GM21381 (cell line): ENCODE results near the gene DIPK1B.
"Not testable (repeated sequence)": the region's sequence is repeated elsewhere in the genome, so short reads cannot be mapped to it uniquely, and the experiment has no call there.

ENCODE experiments used
- ATAC-seq: cut with Tn5 transposase; IDR thresholded peaks from one replicate; pipeline ENCODE4 v1.9.1; 2021; ENCODE audit warnings: mild to moderate bottlenecking, moderate library complexity; ENCODE audit not compliant: unreplicated experiment

The DIPK1B gene

GRCh38 chr9:136748666-136749611 is 36.6 kb downstream of the DIPK1B start:
- no peak for ATAC-seq

- ATAC-seq, result no peak
Observed at GRCh38 chr9:136750526-136750925, 38.2 kb downstream of the DIPK1B start.

- ATAC-seq, result no peak
Observed at GRCh38 chr9:136751244-136751643, 38.9 kb downstream of the DIPK1B start.

GRCh38 chr9:136751814-136752213 is 39.4 kb downstream of the DIPK1B start:
- ATAC-seq, result no peak

- ATAC-seq, result no peak
Observed at GRCh38 chr9:136753371-136754058, 41.1 kb downstream of the DIPK1B start.

- no peak for ATAC-seq
Observed at GRCh38 chr9:136754059-136754572, 41.7 kb downstream of the DIPK1B start.

- no peak for ATAC-seq
Observed at GRCh38 chr9:136754626-136755301, 42.4 kb downstream of the DIPK1B start.

- not testable (repeated sequence) for ATAC-seq
Observed at GRCh38 chr9:136755302-136756133, 43.1 kb downstream of the DIPK1B start.

GRCh38 chr9:136756134-136756438 is 43.7 kb downstream of the DIPK1B start:
- ATAC-seq, result no peak

GRCh38 chr9:136756836-136757235 is 44.5 kb downstream of the DIPK1B start:
- no peak for ATAC-seq

GRCh38 chr9:136757328-136757727 is 45.0 kb downstream of the DIPK1B start:
- no peak for ATAC-seq

GRCh38 chr9:136757751-136758140 is 45.4 kb downstream of the DIPK1B start:
- no peak for ATAC-seq

GRCh38 chr9:136759001-136759400 is 46.6 kb downstream of the DIPK1B start:
- no peak for ATAC-seq

- no peak for ATAC-seq
Observed at GRCh38 chr9:136759436-136760325, 47.3 kb downstream of the DIPK1B start.

- no peak for ATAC-seq
Observed at GRCh38 chr9:136760424-136760823, 48.1 kb downstream of the DIPK1B start.

- not testable (repeated sequence) for ATAC-seq
Observed at GRCh38 chr9:136760834-136761544, 48.6 kb downstream of the DIPK1B start.

GRCh38 chr9:136761545-136761981 is 49.2 kb downstream of the DIPK1B start:
- ATAC-seq, result no peak

- no peak for ATAC-seq
Observed at GRCh38 chr9:136762221-136762691, 49.9 kb downstream of the DIPK1B start.
